PC-9 (cell line): Measurements from ENCODE around the gene USP12.

ENCODE experiments used
- CTCF ChIP-seq: fragments of 200-600 bp; sonication (generic); conservative IDR thresholded peaks from 2 replicates; pipeline ENCODE4 v1.6.1; 2017; ENCODE audit warnings: mixed run types, antibody characterized with exemption, mild to moderate bottlenecking, moderate library complexity
- EZH2 ChIP-seq: fragments of 200-600 bp; sonication (generic); IDR thresholded peaks from 2 replicates; pipeline ENCODE4 v1.8.0; 2017; ENCODE audit warnings: antibody characterized with exemption, low read depth

- TF ChIP-seq CTCF (no peak), EZH2 (no peak)
These were observed 2.5 kb downstream of the USP12 start for GRCh38 chr13:27168906-27169657.
